Gastroesophageal sphincter (tissue), 4 donors: ENCODE data around the gene VDAC2. TPM values are rescaled to one million over a fixed set of nuclear protein-coding genes. Genes with fewer than 3 reads are reported as not detected.
"Not testable (repeated sequence)": the region's sequence is repeated elsewhere in the genome, so short reads cannot be mapped to it uniquely, and the experiment has no call there.

Source experiments
- ATAC-seq: fragments of 150-250 bp; one replicate; pipeline ENCODE4 v1.9.1; 2016; ENCODE audit warnings: mild to moderate bottlenecking, moderate library complexity
- H3K27ac ChIP-seq, 4 donors: fragments of 200-600 bp; sonication (generic) in 3 of 4; 1 replicate in 3 of 4; 2 replicates in 1 of 4; pipeline ENCODE4 v1.5.1; 2016 to 2019
- H3K27me3 ChIP-seq: fragments of 200-600 bp; sonication (generic); one replicate; pipeline ENCODE4 v1.5.1; 2019
- H3K36me3 ChIP-seq, 2 donors: fragments of 200-600 bp; sonication (generic); one replicate each; pipeline ENCODE4 v1.5.1; 2019; ENCODE audit warnings: control low read depth in 1 of 2
- H3K4me1 ChIP-seq, 3 donors: fragments of 200-600 bp; sonication (generic); 1 replicate in 2 of 3; 2 replicates in 1 of 3; pipeline ENCODE4 v1.5.1; 2016 to 2019; ENCODE audit warnings: control low read depth in 2 of 3
- H3K4me3 ChIP-seq, 2 donors: fragments of 200-600 bp; sonication (generic); one replicate each; pipeline ENCODE4 v1.5.1; 2019; ENCODE audit warnings: mild to moderate bottlenecking in 1 of 2, moderate library complexity in 1 of 2
- H3K9me3 ChIP-seq, 3 donors: fragments of 200-600 bp; sonication (generic); one replicate each; pipeline ENCODE4 v1.5.1; 2017 to 2019; ENCODE audit warnings: control low read depth in 2 of 3
- EP300 ChIP-seq: sonication (generic); formaldehyde crosslinking; IDR thresholded peaks from one replicate; pipeline ENCODE4 v1.6.1; 2017; ENCODE audit warnings: antibody characterized with exemption, mild to moderate bottlenecking
- POLR2A ChIP-seq, 2 donors: fragments of 450-650 bp; IDR thresholded peaks; one replicate each; pipeline ENCODE4 v1.6.1; 2017; ENCODE audit warnings: antibody characterized with exemption in 2 of 2, mild to moderate bottlenecking in 2 of 2, moderate library complexity in 1 of 2
- POLR2AphosphoS5 ChIP-seq: sonication (generic); formaldehyde crosslinking; IDR thresholded peaks from one replicate; pipeline ENCODE4 v1.6.1; 2017; ENCODE audit warnings: antibody characterized with exemption
- WGBS, 2 donors: methylation state at CpG; one replicate each; pipeline ENCODE4 v1.1.5; 2018; ENCODE audit warnings: low coverage in 1 of 2; 5-methylcytosine and 5-hydroxymethylcytosine counted together
- total RNA-seq, 4 donors: library from RNA; depleted of rRNA; stranded (reverse); fragments of >200 nt; gene quantifications; one replicate each; pipeline ENCODE4 v1.1.0, GENCODE V29; 2016
- TF ChIP-seq, protein P1 (sequence below), 4 experiments: fragments of 200-600 bp in 2 of 4; fragments of 450-650 bp in 2 of 4; sonication (generic) in 1 of 4; IDR thresholded peaks; one replicate each; pipeline ENCODE4 v1.5.1; 2017 to 2019; ENCODE audit warnings: antibody characterized with exemption in 4 of 4, mild to moderate bottlenecking in 2 of 4, moderate library complexity in 2 of 4

Gene VDAC2
- total RNA-seq, 4 donors from 2014 or later = 199 to 283 (median 249) TPM

DNA sequence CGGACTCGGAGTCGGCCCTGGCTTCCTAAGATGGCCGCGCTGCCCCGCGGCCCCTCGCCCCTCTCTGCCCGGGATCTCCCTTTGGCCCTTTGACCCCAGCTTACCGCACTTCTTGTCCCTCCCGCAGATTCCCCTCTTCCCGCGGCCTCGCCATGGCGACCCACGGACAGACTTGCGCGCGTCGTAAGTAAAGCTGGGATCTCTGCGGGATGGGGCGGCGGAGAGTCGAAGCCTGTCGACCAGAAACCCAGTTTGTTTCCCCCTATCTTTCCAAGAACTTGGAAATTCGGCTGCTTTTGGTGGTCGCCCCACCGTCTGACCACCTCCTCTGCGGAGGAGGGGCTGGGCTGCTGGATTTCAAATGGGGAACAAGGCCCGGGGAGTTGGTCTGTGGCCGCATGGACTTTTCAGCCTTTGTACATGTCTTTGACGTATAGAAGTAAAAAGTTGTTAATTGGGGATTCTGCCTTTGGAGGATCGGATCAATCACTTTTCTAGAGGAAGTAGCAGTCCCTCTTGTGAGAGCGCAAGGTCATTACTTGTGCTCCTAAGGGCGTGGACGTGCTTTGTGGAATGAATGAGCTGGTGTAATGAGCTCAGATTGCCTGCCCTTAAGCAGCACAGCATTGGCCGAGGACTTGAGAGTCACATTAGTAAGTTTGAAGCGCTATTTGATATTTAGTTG, 553 bp downstream of the VDAC2 start:
- 0 to 5% methylated on average over 6 to 9 of the region's 38 CpGs for WGBS, 2 donors
- H3K4me1 ChIP-seq = peaks cover 3 to 72% (median 28%) of the 10 kb centered on the region in 3 donors
- ATAC-seq = no peak
- no peaks in the 10 kb centered on the region for H3K9me3 ChIP-seq
- H3K27me3 ChIP-seq = no peaks in the 10 kb centered on the region
- H3K27ac ChIP-seq = peak overlapping the region; percentile 93 to 100 (median 99)
- TF ChIP-seq, protein P1, sequence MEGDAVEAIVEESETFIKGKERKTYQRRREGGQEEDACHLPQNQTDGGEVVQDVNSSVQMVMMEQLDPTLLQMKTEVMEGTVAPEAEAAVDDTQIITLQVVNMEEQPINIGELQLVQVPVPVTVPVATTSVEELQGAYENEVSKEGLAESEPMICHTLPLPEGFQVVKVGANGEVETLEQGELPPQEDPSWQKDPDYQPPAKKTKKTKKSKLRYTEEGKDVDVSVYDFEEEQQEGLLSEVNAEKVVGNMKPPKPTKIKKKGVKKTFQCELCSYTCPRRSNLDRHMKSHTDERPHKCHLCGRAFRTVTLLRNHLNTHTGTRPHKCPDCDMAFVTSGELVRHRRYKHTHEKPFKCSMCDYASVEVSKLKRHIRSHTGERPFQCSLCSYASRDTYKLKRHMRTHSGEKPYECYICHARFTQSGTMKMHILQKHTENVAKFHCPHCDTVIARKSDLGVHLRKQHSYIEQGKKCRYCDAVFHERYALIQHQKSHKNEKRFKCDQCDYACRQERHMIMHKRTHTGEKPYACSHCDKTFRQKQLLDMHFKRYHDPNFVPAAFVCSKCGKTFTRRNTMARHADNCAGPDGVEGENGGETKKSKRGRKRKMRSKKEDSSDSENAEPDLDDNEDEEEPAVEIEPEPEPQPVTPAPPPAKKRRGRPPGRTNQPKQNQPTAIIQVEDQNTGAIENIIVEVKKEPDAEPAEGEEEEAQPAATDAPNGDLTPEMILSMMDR (IDR thresholded peaks at IDR 0.05) = peak in 1 of 4 experiments; percentile 2
- no peak for TF ChIP-seq POLR2AphosphoS5
- peak overlapping the region; percentile 77 to 79 for H3K4me3 ChIP-seq
- H3K36me3 ChIP-seq = peaks cover 0 to 41% of the 10 kb centered on the region in 2 donors

DNA sequence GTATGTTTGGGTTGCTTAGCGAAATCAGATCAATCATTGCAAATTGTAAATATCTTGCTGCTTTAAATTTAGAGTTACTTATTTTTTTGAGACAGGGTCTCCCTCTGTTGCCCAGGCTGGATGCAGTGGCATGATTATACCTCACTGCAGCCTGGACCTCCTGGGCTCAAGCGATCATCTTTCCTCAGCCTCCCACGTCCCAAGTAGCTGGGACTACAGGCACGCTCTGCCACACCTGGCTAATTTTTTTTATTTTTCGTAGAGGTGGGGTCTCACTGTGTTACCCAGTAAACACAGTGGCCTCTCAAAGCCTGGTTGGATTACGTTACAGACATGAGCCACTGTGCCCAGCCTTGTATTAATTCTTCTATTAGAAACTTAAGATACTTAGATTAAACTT, 1.7 kb downstream of the VDAC2 start:
- peak overlapping the region in 1 of 2 donors; percentile 77 for H3K4me3 ChIP-seq
- H3K9me3 ChIP-seq = no peaks in the 10 kb centered on the region
- no peak for ATAC-seq
- peaks cover 3 to 84% (median 28%) of the 10 kb centered on the region in 3 donors for H3K4me1 ChIP-seq
- WGBS, 2 donors = 60 to 75% methylated on average over 1 to 6 of the region's 6 CpGs
- TF ChIP-seq POLR2AphosphoS5 (no peak), EP300 (no peak), POLR2A (IDR thresholded peaks at IDR 0.05) (no peak)
- TF ChIP-seq, protein P1 (IDR thresholded peaks at IDR 0.05) = no peak
- H3K36me3 ChIP-seq = peaks cover 0 to 53% of the 10 kb centered on the region in 2 donors
- H3K27me3 ChIP-seq = no peaks in the 10 kb centered on the region
- peak overlapping the region in 3 of 4 donors; percentile 8 to 100 (median 98) for H3K27ac ChIP-seq

DNA sequence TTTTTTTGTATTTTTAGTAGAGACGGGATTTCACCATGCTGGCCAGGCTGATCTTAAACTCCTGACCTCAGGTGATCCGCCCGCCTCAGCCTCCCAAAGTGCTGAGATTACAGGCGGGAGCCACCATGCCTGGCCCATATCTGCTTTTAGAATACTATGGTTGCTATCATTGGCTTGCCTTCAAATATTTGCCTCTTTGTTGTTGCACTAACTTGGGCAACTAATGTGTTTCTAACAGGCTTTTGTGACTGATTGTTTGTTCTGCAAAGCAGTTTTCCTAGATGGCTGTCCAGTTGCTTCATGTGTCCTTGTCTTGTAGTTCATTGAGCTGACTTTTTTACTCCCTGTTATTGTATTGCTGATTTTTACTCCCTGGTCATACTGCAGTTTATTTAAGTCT, 9.7 kb downstream of the VDAC2 start:
- Histone ChIP-seq H3K4me3 (no peak overlapping the region), H3K27me3 (no peaks in the 10 kb centered on the region), H3K36me3 (peaks cover 0 to 96% of the 10 kb centered on the region in 2 donors), H3K4me1 (peaks cover 19 to 81% (median 20%) of the 10 kb centered on the region in 3 donors), H3K27ac (peak overlapping the region in 2 of 4 donors; percentile 32 to 92), H3K9me3 (no peaks in the 10 kb centered on the region)
- 79 to 83% methylated on average over 3 to 4 of the region's 4 CpGs for WGBS, 2 donors
- TF ChIP-seq POLR2A (IDR thresholded peaks at IDR 0.05) (no peak), POLR2AphosphoS5 (no peak), EP300 (no peak)
- TF ChIP-seq, protein P1 (IDR thresholded peaks at IDR 0.05) = no peak
- ATAC-seq = no peak

DNA sequence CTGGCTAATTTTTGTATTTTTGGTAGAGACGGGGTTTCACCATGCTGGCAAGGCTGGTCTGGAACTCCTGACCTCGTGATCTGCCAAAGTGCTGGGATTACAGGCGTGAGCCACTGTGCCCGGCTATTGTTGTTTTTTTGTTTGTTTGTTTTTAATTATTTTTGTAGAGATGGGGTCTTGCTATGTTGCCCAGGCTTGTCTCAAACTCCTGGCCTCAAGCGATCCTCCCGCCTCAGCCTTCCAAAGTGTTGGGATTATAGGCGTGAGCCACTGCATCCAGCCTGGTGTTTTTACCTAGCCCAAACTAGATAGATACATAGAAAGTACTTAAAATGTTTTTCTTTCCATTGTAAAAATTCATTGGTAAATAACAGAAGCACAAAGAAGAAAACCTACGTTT, 10.9 kb downstream of the VDAC2 start:
- 85 to 89% methylated on average over 7 to 8 of the region's 8 CpGs for WGBS, 2 donors
- not testable (repeated sequence) for ATAC-seq, H3K9me3 ChIP-seq, H3K4me3 ChIP-seq, H3K27me3 ChIP-seq
- H3K27ac ChIP-seq = peak overlapping the region in 3 of 4 donors; percentile 46 to 92 (median 91)
- H3K4me1 ChIP-seq = peaks cover 23 to 81% (median 26%) of the 10 kb centered on the region in 3 donors
- H3K36me3 ChIP-seq = peaks cover 0 to 84% of the 10 kb centered on the region in 2 donors

DNA sequence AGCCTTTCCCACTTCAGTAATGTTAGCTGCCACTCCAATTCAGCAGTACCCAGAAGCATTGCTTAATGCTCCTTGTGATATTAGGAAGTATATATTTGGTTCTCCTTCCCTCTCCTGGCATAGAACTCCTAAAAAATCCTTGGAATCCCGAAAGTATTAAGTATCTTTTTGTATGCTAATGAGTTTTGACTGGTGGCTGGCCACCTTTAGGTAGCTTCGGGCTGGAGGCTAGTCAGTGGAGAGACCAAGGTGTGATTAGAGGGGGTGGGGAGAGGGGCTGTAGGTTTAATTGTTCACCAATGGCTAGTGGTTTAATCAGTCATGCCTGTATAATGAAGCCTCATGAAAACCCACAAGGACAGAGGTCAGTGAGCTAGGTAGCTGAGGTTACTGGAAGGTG, 12.9 kb downstream of the VDAC2 start:
- Histone ChIP-seq H3K27ac (peak overlapping the region; percentile 81 to 94 (median 92)), H3K27me3 (no peaks in the 10 kb centered on the region), H3K9me3 (no peaks in the 10 kb centered on the region), H3K4me3 (no peak overlapping the region), H3K4me1 (peaks cover 34 to 81% (median 35%) of the 10 kb centered on the region in 3 donors), H3K36me3 (peaks cover 0 to 66% of the 10 kb centered on the region in 2 donors)
- no peak for TF ChIP-seq POLR2A (IDR thresholded peaks at IDR 0.05)
- TF ChIP-seq EP300 = no peak
- TF ChIP-seq POLR2AphosphoS5 = no peak
- TF ChIP-seq, protein P1 (IDR thresholded peaks at IDR 0.05) = no peak
- no peak for ATAC-seq
- 62 to 64% methylated on average over 2 of the region's 2 CpGs for WGBS, 2 donors
